Measurements from ENCODE around the gene IQCE. TPM values are rescaled to one million over a fixed set of nuclear protein-coding genes. Genes with fewer than 3 reads are reported as not detected.

The IQCE gene
- total RNA-seq, 1 experiment from 2014 or later, result 13.4 TPM

GRCh38 chr7:2510909-2511768, 47.6 kb upstream of the IQCE start:
- H3K4me1 ChIP-seq, result peaks cover 13% of the 10 kb centered on the region
- H3K27me3 Mint-ChIP-seq (ENCODE audit: insufficient read depth, unreplicated experiment), result no peaks in the 10 kb centered on the region
- TF ChIP-seq CTCF (IDR thresholded peaks at IDR 0.05; ENCODE audit: insufficient read depth in 1 of 2, low read depth in 1 of 2, low read length in 1 of 2, severe bottlenecking in 1 of 2, unreplicated experiment in 1 of 2), result no peak
- ChIA-PET POLR2A (no interaction called here), CTCF (interaction anchor here (0.6 kb wide), 3 partner anchors 28 to 120 kb away, joined by 3 to 12 read pairs (median 3); no protein-coding TSS in a partner anchor)
- no peaks in the 10 kb centered on the region for H3K36me3 ChIP-seq (ENCODE audit: control insufficient read depth, insufficient read depth, low read length)
- H3K4me1 Mint-ChIP-seq (ENCODE audit: low read depth, unreplicated experiment), result no peaks in the 10 kb centered on the region
- DNase-seq, result peak in 1 of 2 experiments; percentile 54
- no TSS peak for BruUV-seq (replicated peaks)
- no peak overlapping the region; the same call in 1 of the 2 replicates for H3K4me3 ChIP-seq (ENCODE audit: low read depth, low read length)
- no peaks in the 10 kb centered on the region for H3K36me3 Mint-ChIP-seq (ENCODE audit: insufficient read depth, unreplicated experiment)
- intact Hi-C loops (cut with micrococcal nuclease; ENCODE audit: unreplicated experiment), result no loop called here
- no peaks in the 10 kb centered on the region for H3K9me3 Mint-ChIP-seq (ENCODE audit: unreplicated experiment)
- no peaks in the 10 kb centered on the region for H3K9me3 ChIP-seq
- H3K27ac Mint-ChIP-seq (ENCODE audit: unreplicated experiment), result no peak overlapping the region
- H3K4me3 Mint-ChIP-seq (ENCODE audit: unreplicated experiment), result no peak overlapping the region
- H3K27me3 ChIP-seq (replicated peaks; ENCODE audit: control insufficient read depth, insufficient read depth, low read length), result no peaks in the 10 kb centered on the region

GRCh38 chr7:2511769-2512168, 47.0 kb upstream of the IQCE start:
- Mint-ChIP-seq H3K27ac (ENCODE audit: unreplicated experiment) (no peak overlapping the region), H3K36me3 (ENCODE audit: insufficient read depth, unreplicated experiment) (no peaks in the 10 kb centered on the region), H3K27me3 (ENCODE audit: insufficient read depth, unreplicated experiment) (no peaks in the 10 kb centered on the region), H3K4me3 (ENCODE audit: unreplicated experiment) (no peak overlapping the region), H3K9me3 (ENCODE audit: unreplicated experiment) (no peaks in the 10 kb centered on the region), H3K4me1 (ENCODE audit: low read depth, unreplicated experiment) (no peaks in the 10 kb centered on the region)
- H3K4me3 ChIP-seq (ENCODE audit: low read depth, low read length), result no peak overlapping the region
- BruUV-seq (replicated peaks), result no TSS peak
- DNase-seq, result no peak
- no peaks in the 10 kb centered on the region for H3K36me3 ChIP-seq (ENCODE audit: control insufficient read depth, insufficient read depth, low read length)
- no peak for TF ChIP-seq CTCF (IDR thresholded peaks at IDR 0.05; ENCODE audit: insufficient read depth in 1 of 2, low read depth in 1 of 2, low read length in 1 of 2, severe bottlenecking in 1 of 2, unreplicated experiment in 1 of 2)
- intact Hi-C loops (cut with micrococcal nuclease; ENCODE audit: unreplicated experiment), result no loop called here
- H3K4me1 ChIP-seq, result peaks cover 13% of the 10 kb centered on the region
- H3K27me3 ChIP-seq (replicated peaks; ENCODE audit: control insufficient read depth, insufficient read depth, low read length), result no peaks in the 10 kb centered on the region
- CTCF ChIA-PET, result interaction anchor here (0.6 kb wide), 1 partner anchor 48 kb away, joined by 3 read pairs; no protein-coding TSS in a partner anchor
- H3K9me3 ChIP-seq, result no peaks in the 10 kb centered on the region
- POLR2A ChIA-PET, result no interaction called here

GRCh38 chr7:2512179-2512661, 46.6 kb upstream of the IQCE start:
- BruUV-seq (replicated peaks), result no TSS peak

More at GRCh38 chr7:2512179-2512661, 46.6 kb upstream of the IQCE start:
- Mint-ChIP-seq H3K4me1 (ENCODE audit: low read depth, unreplicated experiment) (no peaks in the 10 kb centered on the region), H3K27me3 (ENCODE audit: insufficient read depth, unreplicated experiment) (no peaks in the 10 kb centered on the region), H3K36me3 (ENCODE audit: insufficient read depth, unreplicated experiment) (no peaks in the 10 kb centered on the region), H3K4me3 (ENCODE audit: unreplicated experiment) (no peak overlapping the region), H3K9me3 (ENCODE audit: unreplicated experiment) (no peaks in the 10 kb centered on the region), H3K27ac (ENCODE audit: unreplicated experiment) (no peak overlapping the region)
- TF ChIP-seq CTCF (IDR thresholded peaks at IDR 0.05; ENCODE audit: insufficient read depth in 1 of 2, low read depth in 1 of 2, low read length in 1 of 2, severe bottlenecking in 1 of 2, unreplicated experiment in 1 of 2), result no peak
- Histone ChIP-seq H3K36me3 (ENCODE audit: control insufficient read depth, insufficient read depth, low read length) (no peaks in the 10 kb centered on the region), H3K27me3 (replicated peaks; ENCODE audit: control insufficient read depth, insufficient read depth, low read length) (no peaks in the 10 kb centered on the region), H3K9me3 (no peaks in the 10 kb centered on the region), H3K4me1 (peaks cover 13% of the 10 kb centered on the region), H3K4me3 (ENCODE audit: low read depth, low read length) (no peak overlapping the region)
- CTCF ChIA-PET, result no interaction called here
- no peak for DNase-seq
- POLR2A ChIA-PET, result no interaction called here
- intact Hi-C loops (cut with micrococcal nuclease; ENCODE audit: unreplicated experiment), result no loop called here

Measured in Caco-2 (cell line).